ENCODE data around the gene ADAMTS7.
A peak's percentile ranks its signal among the peaks of the same experiment; 100 is the strongest.
"Not testable (repeated sequence)": the region's sequence is repeated elsewhere in the genome, so short reads cannot be mapped to it uniquely, and the experiment has no call there.

Gene ADAMTS7

DNA sequence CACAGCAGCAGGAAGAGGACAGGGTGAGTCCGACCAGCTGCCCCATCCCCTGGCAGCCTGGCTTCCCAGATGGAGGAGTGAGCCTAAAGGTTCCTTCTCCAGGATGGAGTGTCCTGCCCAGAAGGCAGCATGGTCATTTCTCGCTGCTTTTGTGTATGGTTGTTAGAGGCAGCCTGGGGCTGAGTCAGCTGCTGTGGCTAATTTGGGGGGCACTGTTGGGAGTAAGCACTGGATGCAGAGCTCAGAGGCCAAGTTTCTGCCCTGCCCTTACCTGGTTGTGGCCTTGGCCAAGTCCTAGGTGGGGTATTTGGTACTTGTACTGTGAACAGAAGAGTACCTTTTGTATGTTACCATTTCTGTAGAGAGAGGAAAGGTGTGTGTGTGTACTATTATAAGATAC, 78.6 kb downstream of the ADAMTS7 start:
- DNase-seq (ENCODE audit: low read depth in 1 of 2, low spot score in 1 of 2) = no peak

- no peak for DNase-seq (ENCODE audit: low read depth in 1 of 2, low spot score in 1 of 2)
These were observed 80.3 kb downstream of the ADAMTS7 start for GRCh38 chr15:78730955-78731354.

GRCh38 chr15:78728427-78728826, 82.8 kb downstream of the ADAMTS7 start:
- not testable (repeated sequence) for DNase-seq (ENCODE audit: low read depth in 1 of 2, low spot score in 1 of 2)

- no peak for DNase-seq (ENCODE audit: low read depth in 1 of 2, low spot score in 1 of 2)
These were observed 83.7 kb downstream of the ADAMTS7 start for GRCh38 chr15:78727561-78727960.

DNA sequence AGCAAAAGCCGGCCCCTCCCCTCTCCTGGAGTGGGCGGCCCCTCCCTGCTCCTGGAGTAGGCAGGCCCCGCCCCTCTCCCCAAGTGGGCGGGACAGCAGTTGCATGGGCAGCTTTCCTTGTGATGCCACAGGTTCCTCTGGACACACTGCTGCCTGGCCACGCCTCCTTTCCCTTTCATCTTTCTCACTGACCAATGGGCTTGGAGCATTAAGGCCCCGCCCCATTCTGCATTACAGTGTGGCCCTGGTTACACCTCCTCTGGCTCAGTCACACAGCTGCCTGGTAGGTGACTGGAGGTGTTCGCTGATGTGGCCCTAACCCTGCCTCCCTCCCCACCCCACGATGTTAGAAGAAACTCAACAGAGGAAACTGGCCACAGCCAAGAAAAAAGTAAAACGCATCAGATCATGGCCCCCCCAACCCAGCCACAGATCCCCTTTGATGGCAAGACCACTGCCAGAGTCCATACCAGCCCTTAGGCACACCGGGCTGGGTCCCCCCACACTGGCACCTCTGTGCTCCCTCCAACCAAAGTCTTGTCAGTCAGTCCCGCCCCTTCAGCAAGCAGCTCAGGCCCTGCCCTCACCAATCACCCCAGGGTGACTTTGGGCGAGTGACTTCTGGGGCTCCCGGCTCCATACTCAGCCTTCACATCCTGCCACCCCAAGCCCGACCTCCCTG, 84.3 kb downstream of the ADAMTS7 start:
- no peak for DNase-seq (ENCODE audit: low read depth in 1 of 2, low spot score in 1 of 2)

DNA sequence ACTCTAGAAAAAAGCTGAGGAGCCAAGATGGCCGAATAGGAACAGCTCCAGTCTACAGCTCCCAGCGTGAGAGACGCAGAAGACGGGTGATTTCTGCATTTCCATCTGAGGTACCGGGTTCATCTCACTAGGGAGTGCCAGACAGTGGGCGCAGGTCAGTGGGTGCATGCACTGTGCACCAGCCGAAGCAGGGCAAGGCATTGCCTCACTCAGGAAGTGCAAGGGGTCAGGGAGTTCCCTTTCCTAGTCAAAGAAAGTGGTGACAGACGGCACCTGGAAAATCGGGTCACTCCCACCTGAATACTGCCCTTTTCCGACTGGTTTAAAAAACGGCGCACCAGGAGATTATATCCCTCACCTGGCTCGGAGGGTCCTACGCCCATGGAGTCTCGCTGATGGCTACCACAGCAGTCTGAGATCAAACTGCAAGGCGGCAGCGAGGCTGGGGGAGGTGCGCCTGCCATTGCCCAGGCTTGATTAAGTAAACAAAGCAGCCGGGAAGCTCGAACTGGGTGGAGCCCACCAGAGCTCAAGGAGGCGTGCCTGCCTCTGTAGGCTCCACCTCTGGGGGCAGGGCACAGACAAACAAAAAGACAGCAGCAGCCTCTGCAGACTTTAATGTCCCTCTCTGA, 91.3 kb downstream of the ADAMTS7 start:
- not testable (repeated sequence) for DNase-seq (ENCODE audit: low read depth in 1 of 2, low spot score in 1 of 2)

DNA sequence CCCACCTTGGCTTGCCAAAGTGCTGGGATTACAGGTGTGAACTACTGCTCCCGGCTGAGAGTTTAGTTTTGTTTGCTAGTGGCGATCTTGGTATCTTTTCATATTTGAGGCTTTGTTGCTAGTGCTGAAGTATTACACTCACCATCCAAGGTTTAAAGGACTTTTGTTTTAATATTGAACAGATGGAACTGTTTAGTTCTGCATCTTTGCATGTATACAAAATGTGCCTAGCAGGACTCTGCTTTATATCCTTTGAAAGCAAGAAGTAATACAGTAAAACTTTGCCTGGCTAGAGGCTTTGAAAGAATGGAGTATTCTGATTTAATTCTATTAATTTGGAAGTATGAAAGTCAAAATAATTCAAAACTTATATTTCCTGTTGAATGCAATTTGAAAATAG, 92.4 kb downstream of the ADAMTS7 start:
- no peak for DNase-seq (ENCODE audit: low read depth in 1 of 2, low spot score in 1 of 2)

- DNase-seq (ENCODE audit: low read depth in 1 of 2, low spot score in 1 of 2) = no peak
These were observed 93.2 kb downstream of the ADAMTS7 start for GRCh38 chr15:78717956-78718656.

DNA sequence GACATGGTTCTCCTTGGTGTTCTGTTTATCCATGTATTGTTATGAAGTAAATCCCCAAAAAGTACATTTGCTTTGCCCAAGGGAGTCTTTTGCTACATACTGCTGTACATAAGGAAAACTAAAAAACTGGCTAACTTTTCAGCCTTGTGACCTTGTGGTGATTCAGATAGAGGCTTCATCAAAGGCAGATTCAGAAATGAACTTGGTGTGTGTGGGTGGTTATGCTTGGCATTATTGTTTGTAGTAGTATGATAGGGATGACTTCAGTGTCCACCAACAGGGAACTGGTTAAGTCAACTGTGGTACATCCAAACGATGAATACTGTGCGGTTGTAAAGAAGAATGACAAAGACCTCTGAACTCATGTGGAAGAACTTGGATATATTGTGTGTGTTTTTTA, 94.6 kb downstream of the ADAMTS7 start:
- DNase-seq (ENCODE audit: low read depth in 1 of 2, low spot score in 1 of 2) = no peak

DNA sequence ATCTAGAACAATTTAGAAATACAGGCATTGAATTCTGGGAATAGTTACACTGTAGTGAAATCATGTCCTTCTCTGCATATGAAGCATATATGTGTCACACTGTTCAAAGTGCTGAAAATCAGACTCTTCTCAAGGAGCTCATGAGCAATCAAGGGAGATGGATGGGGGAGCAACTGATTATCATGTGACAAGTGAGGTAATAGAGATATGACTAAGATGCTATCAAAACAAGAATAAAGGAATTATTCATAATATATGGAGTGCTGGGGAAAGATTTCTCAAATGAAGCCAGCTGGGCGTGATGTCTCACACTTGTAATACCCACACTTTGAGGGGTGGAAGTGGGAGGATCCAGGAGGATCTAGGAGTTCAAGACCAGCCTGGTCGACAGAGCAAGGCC, 95.3 kb downstream of the ADAMTS7 start:
- DNase-seq (ENCODE audit: low read depth in 1 of 2, low spot score in 1 of 2) = no peak

DNA sequence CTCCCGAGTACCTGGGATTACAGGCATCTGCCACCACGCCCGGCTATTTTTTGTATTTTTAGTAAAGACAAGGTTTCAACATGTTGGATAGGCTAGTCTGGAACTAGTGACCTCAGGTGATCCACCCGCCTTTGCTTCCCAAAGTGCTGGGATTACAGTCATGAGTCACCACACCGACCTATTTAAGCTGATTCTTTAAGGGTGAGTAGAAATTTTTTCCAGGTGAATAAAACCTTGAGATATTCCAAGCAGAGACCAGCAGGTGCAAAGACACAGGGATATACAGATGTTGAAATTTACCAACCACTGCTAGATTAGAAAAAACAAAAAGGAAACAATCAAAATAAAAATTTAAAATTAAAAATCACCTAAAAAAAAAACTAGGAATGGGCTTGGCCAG, 95.8 kb downstream of the ADAMTS7 start:
- no peak for DNase-seq (ENCODE audit: low read depth in 1 of 2, low spot score in 1 of 2)

- DNase-seq (ENCODE audit: low read depth in 1 of 2, low spot score in 1 of 2) = no peak
These were observed 96.4 kb downstream of the ADAMTS7 start for GRCh38 chr15:78714890-78715289.

GRCh38 chr15:78712797-78713515, 98.3 kb downstream of the ADAMTS7 start:
- no peak for DNase-seq (ENCODE audit: low read depth in 1 of 2, low spot score in 1 of 2)

DNA sequence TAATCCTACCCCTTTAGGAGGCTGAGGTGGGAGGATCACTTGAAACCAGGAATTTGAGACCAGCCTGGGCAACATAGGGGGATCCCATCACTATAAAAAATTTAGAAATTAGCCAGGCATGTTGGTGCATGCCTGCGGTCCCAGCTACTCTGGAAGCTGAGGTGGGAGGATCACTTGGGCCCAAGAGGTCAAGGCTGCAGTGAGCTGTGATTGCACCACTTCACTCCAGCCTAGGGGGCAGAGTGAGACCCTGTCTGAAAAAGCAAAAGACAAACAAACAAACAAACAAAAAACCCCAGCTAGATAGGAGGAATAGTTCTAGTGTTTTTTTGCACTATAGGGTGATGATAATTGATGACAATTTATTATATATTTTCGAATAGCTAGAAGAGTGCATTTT, 99.6 kb downstream of the ADAMTS7 start:
- no peak for DNase-seq (ENCODE audit: low read depth in 1 of 2, low spot score in 1 of 2)

DNA sequence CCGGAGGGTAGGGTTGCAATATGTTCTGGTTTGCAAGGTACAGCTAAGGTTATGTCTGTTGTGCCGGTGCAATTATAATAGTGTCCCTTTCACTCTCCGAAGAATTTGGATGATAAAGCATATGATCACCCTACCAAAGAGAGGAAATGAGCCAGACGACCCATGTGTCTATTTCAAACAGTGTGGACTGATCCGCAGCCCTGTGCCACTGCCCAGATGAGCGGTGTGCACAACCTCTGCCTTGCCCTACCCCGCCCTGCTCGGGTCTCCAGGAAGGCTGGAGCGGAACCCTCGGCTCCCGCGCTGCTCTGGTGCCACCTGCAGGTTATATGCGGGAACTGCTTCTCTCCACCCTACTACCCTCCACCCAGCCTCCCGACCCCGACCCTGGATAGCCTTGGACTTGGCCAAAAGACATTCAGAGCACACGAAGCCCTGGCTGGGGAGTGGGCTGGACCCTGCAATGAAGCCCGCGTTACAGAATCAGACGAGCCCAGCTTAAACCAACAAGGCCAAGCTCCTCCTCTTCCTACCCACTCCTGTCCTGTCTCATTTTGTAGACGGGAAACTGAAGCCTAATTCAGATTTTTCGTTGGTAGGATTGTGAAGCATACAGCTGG, 101.9 kb downstream of the ADAMTS7 start:
- DNase-seq (ENCODE audit: low read depth in 1 of 2, low spot score in 1 of 2) = peak; percentile 34 to 39
